Activated T-cell treated with anti-CD3 and anti-CD28 coated beads, Interleukin-2, amount 50 U/mL, for 1 hour (primary cell): ENCODE results near the gene COL3A1.

ENCODE experiments used
- DNase-seq: peaks from one replicate; pipeline ENCODE4 v3.0.0-alpha.2; 2020

The COL3A1 gene

DNA sequence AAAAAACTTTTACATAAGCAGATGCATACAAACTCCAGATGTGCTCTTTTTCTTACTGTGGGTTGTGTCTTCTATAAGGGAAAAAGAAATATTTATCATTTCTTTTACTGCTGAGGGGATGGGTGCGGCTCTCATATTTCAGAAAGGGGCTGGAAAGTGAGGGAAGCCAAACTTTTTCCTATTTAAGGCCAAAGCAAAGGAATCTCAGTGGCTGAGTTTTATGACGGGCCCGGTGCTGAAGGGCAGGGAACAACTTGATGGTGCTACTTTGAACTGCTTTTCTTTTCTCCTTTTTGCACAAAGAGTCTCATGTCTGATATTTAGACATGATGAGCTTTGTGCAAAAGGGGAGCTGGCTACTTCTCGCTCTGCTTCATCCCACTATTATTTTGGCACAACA, at the start of gene COL3A1:
TSS of gene COL3A1 (plus strand) at position 210 of the 400 bp plus-strand sequence. CDS start at position 327, 117 bp downstream.
- DNase-seq: no peak

DNA sequence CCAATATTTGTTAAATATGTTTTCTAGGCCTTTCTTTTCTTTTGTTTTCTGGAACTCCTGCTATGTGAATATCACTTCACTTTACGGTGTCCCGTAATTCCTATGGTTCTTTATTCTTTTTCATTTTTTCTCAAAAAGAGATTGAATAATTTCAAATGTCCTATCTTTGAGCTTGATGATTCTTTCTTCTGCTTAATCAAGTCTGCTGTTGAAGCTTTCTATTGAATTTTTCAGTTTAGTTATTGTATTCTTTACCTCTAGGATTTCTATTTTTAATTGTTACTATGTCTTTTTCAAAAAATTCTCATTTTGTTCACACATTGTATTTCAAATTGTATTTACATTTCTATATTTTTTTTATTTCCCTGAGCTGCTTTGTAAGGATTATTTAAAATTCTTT, 45.5 kb upstream of the COL3A1 start:
- DNase-seq: no peak

DNA sequence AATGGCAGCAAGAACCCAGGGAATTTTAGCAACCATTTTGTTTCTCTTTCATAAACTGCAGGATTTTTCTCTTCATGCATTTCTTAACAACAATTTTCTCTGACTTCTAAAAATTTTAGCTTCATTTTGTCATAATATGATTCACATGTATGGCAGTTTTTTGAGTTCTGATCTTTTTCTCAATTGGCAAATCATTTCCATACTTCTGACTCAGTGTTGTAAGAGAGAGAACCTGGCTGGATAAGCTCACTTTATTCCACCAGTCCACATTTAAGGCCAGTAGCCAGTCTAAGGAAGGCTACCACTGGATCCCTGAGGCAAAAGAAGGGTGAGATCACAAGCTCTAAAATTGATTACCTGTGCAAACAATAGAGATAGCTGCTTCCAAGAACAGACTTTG, 42.8 kb upstream of the COL3A1 start:
- DNase-seq: no peak

DNA sequence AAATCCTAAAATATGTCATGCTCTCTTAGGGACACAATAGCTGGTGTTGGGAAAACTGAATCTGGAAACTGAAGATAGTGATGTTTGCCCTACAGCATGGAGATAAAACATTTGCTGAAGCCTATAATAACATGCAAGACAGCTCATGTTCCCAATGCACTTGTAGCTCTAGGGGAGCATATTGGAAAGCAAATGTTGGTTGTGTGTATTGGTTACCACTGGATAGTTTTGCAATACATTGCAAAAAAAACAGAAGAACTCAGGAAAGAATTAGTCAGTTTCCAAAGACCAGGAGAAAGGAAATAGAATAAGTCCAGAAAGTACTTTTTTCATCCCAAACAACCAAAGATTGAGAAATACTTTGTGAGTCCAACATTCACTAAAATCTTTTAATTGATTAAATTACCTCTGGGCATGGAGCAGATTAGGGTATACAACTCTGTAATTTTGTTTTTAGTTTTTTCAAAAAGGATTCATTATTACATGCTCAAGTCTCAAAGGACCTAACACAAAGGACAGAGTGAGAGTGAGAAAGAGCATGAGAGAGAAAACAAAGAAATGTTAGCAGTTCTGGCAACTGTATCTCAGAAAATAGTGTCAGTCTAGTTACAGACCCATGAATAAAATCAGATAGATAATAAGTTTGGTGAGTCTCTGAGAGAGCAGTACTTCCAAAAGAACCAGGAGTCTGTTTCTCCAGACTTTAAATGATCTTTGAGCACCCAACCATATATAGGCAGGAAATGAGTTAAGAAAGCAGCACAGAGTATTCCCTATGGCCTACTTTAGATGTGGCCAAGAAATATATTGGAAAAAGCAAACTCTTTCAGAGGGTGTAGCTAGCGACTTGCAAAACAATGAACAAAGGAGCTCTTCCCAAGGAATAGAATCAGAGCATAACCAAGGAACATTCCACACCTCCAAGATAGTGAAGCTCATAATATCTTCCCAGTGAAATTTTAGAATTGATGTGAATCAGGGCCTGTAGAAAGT, 36.6 kb upstream of the COL3A1 start:
- no peak for DNase-seq

DNA sequence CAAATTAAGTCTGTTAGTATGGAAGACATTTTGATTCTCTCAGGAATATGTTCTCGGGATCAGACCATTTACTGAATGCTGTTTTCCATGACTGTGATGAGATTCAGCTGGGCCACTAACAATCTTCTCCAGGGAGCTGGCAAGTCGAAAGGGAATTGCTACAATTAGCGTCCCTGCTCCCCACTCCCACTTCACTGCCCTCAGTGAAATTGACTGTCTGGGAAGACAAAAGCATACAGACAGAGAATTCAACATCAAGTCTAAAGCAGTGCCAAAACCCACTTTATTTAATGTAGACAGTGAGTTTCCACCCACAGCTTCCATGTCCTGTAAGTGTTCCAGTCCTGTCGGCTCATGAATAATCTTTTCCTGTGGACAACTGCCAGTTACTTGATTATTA, 34.0 kb upstream of the COL3A1 start:
- no peak for DNase-seq

DNA sequence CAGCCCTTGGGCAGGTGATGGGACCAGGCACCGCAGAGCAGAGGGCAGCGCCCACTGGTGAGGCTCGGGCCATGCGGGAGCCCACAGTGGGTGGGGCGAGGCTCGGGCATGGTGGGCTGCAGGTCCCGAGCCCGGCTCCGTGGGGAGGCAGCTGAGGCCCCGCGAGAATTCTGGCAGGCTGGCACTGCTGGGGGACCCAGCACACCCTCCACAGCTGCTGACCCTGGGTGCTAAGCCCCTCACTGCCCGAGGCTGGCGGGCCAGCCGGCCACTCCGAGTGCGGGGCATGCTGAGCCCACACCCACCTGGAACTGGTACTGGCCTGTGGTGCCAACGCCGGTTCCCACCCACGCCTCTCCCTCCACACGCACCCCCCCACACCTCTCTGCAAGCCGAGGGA, 29.7 kb upstream of the COL3A1 start:
- no peak for DNase-seq

DNA sequence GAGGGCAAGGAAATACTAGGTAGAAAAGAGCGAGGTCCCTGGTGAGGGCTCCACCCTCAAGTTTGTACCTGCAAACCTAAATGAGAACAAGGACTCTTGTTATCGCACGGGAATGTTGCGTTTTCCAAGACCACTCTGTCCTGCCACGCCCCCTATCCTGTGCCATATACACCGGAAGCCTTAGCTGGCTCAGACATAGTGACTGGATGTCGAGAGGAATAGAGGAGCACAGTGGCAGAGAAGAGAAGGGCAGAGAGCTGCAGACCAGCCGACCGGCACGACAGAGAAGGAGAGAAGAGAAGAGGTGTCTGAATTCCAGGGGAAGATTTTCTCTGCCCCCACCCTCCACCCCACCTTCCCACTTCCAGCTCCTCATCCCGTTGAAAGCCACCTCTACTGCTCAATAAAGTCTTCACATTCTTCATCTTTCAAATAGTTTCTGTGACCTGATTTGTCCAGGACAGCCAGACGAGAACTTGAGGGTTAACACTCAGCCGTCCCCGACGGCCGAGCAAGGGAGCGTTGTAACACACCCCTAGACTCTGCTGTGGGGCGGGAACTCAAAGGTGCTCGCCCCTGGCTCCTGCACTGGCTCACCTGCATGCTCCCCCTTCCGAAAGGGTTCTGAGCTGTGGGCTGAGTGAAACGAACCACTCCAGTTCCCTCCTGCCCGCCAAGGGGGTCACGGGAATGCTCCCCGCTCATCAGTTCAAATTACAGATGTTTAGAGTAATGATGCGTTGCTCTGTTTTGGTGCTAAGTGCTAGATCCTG, 24.9 kb upstream of the COL3A1 start:
- DNase-seq: no peak

DNA sequence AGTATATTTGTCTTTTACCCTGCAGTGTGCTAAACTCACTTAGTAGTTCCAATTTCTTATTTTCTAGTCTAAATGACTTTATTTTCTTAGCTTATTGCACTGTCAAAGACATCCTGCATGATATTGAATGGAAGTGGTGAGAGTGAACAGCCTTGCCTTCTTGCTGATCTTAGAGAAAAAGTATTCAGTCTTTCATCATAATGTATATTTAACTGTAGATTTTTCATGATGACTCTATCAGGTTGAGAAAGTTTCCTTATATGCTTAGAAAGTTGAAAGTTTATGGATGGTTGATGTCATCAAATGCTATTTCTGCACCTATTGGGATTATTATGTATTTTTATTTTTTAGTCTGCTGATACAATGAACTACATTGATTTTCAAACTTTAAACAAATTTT, 21.3 kb upstream of the COL3A1 start:
- DNase-seq: no peak

DNA sequence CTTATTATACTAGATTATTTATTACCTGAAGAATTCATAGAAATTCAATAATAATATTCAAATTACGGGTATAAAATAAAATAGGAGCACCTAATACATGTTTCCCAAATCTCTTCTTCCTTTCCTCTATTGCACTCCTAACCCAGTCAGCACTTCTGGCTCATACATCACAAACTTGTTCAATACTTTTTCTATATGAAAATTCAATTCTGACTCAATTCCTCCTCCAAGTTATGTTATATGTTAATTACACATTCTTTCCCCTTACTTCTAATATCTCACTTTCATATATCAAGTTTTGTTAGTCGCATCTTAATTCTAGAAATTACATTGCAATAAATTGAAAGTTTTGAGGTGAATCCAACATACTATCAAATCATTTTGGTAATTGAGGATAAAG, 17.9 kb upstream of the COL3A1 start:
- DNase-seq: no peak

DNA sequence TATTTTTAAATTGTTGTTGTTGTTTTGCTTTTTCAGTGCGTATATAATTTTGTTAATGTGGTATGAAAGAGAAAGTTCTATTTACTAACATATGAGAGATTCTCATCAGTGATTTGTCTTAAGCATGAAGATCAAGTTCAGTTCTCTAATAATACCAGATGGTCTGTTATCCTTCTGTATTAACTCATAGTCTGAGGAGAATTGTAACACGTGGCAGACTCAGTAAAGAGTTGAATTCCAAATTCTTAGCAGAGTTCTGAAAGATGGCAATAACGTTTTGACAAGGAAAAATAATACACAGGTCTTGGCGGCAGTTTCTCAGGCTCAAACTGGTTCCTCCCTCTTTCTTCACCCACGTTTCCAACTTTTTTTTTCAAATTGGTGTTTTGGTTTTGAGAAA, 17.2 kb upstream of the COL3A1 start:
- no peak for DNase-seq

DNA sequence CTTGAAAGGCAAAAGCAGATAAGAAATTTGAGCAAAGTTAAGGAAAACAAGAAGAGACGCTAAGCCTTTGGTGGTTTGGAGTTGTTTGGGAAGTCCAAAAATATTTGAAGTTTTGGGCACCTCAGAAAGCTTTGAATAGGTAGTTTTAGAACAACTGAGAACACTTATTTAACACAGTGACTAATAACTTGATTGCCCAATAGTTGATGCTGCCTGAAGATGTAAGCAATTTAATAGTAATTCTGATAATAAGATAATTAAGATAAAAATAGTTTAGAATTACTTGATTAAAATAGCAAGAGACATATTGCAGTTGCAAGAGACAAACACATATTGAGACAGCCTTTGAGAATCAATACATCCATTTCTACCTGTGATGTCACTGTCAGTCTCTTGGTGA, 16.5 kb upstream of the COL3A1 start:
- DNase-seq: no peak

DNA sequence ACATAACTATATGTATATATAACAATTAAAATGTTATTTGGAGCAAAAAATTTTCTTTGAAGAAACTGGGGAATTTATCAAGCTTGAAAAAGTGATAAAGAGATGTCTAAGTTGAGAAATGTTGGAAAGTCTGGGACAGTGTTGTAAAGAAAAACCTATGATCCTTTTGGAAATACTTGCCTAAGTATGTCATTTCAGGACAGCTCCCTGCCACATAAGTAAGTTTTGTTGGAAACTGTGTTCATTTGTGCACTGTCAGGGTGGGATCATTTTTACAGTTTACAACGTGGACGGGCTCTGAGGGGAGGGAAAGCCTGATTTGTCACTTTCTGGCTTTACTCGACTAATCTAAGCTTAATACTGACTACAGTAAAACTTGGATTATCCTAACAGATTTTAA, 10.4 kb upstream of the COL3A1 start:
- no peak for DNase-seq

DNA sequence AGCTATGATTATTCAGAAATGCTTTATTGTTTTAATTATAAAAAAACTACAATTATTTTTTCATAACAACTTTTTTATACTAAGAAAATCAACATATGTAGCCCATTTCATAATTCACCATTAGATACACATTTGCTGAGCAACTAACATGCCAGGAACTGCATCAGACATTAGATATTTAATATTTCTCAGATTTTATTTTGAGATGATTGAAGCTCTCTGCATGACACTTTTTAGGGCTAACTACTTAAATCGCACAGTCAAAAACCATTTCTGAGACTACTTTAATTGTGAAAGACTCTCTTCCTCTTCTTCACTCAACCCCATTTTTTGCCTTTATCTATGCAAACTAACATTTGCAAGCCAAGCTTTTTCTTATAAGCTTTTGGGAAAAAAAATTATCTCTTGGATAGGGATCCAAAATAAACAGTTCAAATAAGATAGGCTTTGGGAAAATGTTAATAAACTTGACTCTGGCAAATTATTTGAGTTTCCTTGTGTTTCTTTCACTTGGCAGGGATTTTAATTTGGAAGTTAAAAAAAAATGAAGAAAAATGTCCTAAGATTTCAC, 9.1 kb upstream of the COL3A1 start:
- no peak for DNase-seq

DNA sequence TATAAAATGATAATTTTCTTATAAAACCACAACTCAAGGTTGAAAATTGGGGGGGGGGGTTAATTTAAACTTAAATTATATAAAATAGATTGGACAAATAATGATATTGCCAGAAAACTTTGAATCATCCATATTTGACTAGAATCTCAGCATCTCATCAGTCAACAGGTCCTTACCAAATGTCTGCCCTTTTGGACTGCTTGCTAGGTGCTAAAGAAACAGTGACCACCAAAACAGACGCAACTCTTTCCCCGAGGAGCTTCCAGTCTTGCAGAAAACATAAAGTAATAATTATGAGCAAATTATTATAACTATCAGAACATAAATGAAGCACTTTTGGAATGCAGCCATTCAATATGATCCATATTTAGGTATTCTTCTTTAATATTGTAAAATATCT, 8.6 kb upstream of the COL3A1 start:
- no peak for DNase-seq

DNA sequence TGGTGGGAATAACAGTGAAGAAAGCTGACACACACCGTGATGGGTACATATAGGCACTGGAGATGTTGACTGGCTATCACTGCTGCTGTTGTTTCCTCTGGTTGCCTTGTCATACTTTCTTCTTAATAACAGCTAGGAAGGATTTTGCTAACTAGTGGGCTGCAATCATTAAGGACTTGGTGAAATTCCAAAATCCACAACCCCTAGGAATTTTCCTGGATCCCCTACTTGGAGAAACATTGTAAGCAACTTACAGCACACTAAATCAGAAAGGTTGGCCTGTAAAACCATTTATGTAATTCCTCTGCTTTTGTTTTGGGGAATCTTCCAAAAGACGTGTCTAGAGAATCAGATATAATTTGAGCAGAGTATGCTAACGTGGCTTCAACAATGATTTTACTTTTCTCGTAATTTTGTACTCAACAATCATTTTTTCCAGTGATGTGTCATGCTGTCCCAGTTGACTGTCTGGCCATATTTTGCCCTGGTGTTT, 8.0 kb upstream of the COL3A1 start:
- no peak for DNase-seq

DNA sequence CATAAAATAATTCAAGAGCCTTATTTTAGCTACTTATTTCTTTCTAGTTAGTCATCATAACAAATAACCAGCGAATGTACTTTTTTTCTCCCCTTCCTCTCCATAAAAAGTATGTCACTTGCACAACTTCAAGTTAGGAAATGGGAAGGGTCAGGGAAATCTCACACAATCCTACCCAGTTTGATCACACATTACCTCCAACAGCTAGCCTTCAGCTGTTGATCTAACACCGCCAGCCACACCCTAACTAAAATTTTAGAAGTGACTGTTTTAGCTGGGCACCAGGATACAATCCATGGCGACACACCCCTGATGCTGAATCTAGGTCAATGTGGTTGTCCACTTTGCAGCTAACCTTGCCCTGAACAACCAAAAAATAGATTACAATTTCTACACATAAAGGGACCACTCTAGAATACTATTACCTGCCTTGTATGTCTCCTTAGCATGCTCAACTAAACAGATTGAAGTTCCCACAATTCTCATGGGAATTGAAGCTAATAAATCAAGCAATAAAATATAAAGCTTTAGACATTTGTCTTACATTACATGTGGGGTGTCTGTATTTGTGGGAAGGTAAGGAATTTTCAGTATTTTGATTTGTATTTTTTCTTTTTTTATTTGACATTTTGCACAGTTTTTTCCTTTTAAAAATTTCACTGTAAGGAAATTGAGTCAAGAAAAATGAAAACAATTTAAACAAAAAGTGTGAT, 7.3 kb upstream of the COL3A1 start:
- DNase-seq: no peak

DNA sequence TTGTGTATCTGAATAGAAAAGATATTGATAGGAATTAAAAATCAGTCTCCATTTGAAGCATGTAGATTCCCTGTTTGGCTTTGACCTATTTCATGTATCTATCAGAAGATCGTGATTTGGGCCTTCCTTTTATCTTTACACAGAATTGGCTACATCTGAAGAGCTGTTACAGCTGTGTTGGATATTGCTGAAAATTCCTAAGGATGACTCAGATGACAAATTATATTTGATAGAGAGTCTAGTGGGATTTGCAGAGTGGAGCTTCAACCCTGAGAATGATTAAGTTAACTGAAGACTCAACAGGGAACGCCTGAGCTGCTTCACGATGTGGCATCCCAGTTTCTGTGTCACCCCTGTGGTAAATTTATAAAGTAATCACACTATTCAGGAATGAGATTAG, 4.9 kb upstream of the COL3A1 start:
- no peak for DNase-seq

DNA sequence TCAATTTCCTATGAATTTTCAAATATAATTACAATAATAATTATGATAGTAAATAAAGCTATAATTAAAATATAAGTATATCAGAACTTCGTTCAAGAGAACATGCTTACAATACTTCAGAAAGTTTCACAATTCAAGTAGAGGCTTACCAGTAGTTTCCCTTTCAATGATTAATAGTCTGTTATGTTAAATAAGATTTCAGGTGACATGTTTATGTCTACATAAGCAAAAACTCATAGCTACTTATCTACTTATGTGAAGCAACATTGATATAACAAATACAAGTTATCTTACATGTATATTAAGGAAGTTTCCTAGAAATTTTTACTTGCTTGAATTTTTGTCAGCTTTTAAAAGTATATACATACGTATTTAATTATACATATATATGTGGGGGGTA, 4.5 kb upstream of the COL3A1 start:
- no peak for DNase-seq

DNA sequence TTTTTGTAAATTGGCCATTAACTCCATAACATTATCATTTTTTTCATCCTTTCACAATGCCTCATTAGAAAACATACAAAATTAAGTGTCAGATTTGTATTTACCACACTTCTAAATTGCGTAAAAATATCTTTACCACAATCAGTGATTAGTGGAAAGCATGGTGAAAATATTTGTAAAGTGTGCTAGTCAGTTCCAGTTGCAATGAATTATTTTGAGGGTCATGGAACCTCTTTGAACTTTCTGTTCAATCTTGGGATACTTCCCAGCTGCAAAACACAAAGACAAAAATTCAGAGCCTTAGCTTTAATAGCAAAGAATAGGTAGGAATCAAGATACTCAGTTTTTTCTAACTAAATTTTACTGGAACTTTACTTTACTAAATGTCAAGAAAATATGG, 4.0 kb upstream of the COL3A1 start:
- no peak for DNase-seq

DNA sequence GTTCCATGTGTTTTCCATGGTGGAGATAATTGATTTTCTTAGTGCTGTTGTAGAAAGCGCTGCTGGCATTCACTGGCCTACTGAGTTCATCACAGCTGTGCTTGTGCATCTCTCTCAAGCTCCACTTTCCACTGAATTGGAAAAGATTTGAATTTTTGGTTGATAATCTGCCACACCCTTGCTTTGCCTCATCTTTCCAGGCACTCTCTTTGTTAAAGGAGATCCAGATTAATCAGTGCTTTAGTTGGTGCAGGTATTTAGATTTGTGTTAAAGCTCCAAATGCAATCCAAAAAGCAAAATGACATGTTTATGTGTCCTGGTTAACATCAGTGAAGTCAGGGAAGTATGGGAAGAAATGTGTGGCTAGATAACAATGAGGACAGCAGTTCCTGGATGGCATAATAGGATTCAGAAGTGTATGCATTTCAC, 2.7 kb upstream of the COL3A1 start:
- DNase-seq: no peak

DNA sequence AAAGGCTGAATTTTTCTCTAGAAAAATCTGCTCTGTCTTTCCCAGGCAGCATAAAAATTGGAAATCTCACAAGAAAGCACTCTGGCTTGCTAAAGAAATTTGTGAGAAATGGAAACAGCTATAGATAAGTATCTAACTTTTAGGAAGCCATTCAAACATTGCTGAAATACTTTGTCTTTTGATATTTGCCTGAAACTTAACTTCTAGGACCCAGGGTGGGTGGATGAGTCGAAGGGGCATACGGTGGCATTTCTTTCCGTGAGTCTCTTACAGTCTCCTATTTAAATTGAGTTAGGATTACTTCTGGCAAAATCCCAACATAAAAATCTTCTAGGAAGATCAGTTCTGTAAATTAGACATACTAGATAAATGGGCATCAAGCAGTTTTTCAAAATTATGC, 532 bp upstream of the COL3A1 start:
- DNase-seq: no peak

DNA sequence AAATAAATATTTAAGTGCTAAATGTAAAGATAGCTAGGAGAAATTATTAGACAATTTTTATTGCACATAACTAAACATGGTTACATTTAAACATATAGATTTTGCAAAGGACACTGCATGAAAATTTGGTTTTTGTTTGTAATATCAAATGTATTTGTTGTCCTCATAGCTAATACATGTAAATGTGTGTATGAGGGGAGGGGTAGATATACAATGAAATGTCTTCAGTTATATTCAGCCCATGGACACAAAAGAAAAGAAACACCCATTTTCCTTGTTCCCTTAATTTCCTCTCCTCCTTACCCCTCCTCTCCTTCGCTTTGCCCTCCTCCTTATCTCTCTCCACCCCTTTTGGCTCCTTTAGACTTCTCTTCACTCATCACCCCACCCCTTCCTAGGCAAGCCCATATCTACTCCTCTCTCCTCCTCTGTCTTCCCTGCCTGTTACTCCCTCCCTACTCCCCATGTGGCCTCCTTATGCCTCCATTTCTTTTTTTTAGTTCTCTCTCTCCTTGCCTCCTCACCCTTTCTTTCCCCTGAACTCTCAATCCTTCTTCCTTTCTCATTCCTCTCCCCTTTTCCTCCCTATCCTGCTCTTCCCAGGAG, 1.4 kb downstream of the COL3A1 start:
- no peak for DNase-seq
